ENCODE results near the gene TH.

The TH gene

DNA sequence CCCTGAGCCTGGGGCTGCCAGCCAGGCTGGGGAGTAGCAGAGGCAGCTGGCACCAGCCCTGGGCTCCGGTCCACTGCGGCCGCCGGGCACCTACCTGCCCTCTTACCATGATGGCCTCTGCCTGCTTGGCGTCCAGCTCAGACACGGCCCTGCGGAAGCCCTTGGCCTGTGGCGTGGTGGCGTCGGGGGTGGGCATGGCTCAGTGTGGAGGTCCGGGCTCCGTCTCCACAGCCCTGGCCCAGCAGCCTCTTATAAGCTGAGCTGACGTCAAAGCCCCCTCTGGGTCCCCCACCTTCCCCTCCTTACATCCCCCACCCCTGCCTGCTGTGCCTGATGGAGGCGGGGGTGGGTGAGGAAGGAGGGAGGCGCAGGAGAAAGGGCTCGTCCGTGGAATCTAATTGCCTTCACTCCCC, at the start of gene TH:
TSS of gene TH (minus strand) at position 225 of the 413 bp plus-strand sequence. CDS start at position 196, 29 bp downstream.
- TF ChIP-seq, protein P1, sequence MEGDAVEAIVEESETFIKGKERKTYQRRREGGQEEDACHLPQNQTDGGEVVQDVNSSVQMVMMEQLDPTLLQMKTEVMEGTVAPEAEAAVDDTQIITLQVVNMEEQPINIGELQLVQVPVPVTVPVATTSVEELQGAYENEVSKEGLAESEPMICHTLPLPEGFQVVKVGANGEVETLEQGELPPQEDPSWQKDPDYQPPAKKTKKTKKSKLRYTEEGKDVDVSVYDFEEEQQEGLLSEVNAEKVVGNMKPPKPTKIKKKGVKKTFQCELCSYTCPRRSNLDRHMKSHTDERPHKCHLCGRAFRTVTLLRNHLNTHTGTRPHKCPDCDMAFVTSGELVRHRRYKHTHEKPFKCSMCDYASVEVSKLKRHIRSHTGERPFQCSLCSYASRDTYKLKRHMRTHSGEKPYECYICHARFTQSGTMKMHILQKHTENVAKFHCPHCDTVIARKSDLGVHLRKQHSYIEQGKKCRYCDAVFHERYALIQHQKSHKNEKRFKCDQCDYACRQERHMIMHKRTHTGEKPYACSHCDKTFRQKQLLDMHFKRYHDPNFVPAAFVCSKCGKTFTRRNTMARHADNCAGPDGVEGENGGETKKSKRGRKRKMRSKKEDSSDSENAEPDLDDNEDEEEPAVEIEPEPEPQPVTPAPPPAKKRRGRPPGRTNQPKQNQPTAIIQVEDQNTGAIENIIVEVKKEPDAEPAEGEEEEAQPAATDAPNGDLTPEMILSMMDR (IDR thresholded peaks at IDR 0.05; ENCODE audit: low read depth, low read length): no peak
- no peak within 1 kb of the TSS for H3K4me3 ChIP-seq (ENCODE audit: low read depth, low read length)

DNA sequence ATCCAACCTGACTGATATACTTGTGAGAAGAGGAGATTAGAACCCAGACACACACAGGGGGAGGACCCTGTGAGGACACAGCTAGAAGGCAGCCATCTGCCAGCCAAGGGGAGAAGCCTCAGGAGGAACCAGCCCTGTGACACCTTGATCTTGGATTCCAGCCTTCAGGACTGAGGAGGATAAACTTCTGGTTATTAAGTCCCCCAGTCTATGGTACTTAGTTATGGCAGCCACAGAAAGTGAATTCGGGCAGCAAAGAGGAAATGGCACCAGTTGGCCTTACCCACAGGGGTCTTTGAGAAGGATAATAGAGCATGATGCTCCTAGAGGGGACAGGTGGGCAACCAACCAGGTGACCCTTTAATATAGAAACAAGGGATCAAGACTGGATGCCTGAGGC, 49.4 kb upstream of the TH start:
- no peak overlapping the region for H3K4me3 ChIP-seq (ENCODE audit: low read depth, low read length)
- TF ChIP-seq, protein P1 (IDR thresholded peaks at IDR 0.05; ENCODE audit: low read depth, low read length): no peak

DNA sequence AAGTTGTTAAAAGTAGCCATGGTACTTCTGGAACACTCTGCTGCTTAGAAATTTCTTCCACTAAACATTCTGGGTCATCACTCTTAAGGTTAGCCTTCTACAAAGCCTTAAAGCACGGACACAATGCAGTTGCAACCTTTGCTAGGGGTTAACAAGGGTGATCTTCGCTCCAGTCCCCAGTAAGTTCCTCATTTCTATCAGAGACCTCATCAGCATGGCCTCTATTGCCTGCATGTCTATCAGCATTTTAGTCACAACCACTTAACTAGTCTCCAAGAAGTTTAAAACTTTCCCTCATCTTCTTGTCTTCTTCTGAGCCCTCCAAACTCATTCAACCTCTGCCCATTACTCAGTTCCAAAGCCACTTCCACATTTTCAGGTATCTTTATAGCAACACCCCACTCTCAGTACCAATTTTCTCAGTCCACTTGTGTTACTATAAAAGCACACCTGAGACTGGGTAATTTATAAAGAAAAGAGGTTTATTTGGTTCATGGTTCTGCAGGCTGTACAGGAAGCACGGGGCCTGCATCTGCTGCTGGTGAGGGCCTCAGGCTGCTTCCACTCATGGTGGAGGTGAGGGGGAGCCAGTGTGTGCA, 48.7 kb upstream of the TH start:
- TF ChIP-seq, protein P1 (IDR thresholded peaks at IDR 0.05; ENCODE audit: low read depth, low read length): no peak
- H3K4me3 ChIP-seq (ENCODE audit: low read depth, low read length): no peak overlapping the region

DNA sequence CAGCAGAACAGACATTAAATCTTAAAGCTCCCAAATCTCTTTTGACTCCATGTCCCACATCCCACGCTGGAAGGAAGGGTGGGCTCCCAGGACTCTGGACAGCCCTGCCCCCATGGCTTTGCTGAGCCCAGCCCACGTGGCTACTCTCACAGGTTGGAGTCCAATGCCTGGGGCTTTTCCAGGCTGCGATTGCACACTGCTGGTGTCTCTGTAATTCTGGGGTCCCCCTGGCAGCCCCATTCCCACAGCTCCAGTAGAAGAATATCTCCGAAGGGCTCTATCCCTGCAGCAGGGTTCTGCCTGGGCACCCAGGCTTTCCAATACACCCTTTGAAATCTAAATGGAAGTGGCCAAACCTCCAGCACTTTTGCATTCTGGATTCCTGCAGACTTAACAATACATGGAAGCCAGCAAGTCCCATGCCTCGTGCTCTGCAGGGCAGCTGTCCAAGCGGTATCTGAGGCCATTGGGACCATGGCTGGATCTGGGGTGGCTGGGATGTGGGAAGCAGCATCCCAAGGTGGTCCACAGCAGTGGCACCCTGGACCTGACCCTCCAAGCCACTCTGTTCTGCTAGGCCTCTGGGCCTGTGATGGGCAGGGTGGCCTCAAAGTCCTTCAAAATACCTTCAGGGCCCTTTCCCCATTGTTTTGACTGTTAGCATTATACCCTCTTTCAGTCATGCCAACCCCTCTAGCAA, 47.9 kb upstream of the TH start:
- TF ChIP-seq, protein P1 (IDR thresholded peaks at IDR 0.05; ENCODE audit: low read depth, low read length): no peak
- H3K4me3 ChIP-seq (ENCODE audit: low read depth, low read length): no peak overlapping the region

DNA sequence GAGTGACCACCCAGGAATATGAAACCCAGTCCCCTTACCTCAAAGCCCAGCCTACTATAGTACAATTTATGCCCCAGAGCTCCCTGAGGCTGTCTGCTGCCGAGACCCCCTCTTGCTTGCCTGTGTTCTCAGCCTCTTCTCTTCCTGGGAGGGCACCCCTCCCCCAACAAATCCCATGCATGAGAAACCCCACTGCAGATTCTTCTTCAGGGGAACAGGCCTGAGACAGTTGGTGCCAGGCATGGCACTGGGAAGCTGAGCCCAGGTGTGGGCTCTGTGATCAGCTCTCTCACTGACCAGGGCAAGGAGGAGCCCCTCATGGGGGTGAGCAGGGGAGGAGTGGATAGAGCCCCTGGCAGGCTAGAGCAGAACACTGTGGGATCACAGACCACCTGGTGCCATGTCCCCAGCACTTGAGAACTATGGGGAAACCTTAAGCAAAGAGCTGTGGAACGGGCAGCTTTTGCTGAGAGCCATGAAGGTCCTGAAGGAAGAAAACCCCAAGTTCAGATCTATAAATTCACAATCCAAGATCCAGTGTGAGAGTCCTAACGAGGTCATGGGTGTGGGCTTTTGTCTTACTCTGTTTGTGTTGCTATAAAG, 46.5 kb upstream of the TH start:
- TF ChIP-seq, protein P1 (IDR thresholded peaks at IDR 0.05; ENCODE audit: low read depth, low read length): no peak
- H3K4me3 ChIP-seq (ENCODE audit: low read depth, low read length): no peak overlapping the region

DNA sequence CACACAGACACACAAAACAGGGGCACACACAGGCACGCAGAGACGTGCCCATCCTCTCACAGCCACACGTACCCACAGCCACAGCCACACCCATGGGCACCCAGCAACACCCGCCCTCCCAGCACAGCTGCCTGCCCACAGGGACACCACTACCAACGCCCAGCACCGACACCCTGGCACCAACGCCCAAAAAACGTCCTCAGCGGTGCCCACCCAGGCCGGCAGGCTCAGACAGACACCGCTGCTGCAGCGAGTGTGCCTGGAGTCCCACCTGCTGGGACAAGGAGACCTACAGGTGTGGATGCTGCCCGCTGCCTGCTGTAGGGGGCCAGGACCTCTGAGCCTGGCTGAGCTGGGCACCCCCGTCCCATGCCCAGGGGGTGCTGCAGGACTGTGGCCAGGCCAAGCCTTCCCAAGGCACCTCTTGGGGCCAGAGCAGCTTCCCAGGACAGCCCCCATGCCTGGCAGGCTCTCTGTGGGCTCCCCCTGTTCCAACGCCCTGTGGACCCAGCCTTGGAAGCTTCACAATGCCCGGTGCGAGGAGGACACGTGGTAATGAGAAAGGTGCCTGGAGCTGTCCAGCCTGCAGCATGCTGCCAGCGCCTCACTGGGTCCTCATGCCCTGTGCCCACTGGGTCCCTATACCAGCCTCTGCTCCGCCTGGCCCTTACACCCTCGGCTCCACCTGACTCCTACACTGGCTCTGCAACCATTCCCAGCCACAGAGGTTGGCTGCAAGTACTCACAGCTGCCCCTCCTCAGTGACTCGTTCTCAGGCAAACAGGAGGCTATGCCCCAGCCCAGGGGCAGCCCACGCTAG, 45.8 kb upstream of the TH start:
- TF ChIP-seq, protein P1 (IDR thresholded peaks at IDR 0.05; ENCODE audit: low read depth, low read length): no peak
- no peak overlapping the region for H3K4me3 ChIP-seq (ENCODE audit: low read depth, low read length)
